Hematopoietic multipotent progenitor cell treated with erythropoietin and hydrocortisone succinate and interleukin-3 and kit ligand, for 17 days (in vitro differentiated cells): ENCODE results near the gene COPG1.

Experiments
- DNase-seq: peaks from one replicate; pipeline ENCODE4 v3.0.0-alpha.2; 2015; ENCODE audit warnings: low spot score

Gene COPG1

DNA sequence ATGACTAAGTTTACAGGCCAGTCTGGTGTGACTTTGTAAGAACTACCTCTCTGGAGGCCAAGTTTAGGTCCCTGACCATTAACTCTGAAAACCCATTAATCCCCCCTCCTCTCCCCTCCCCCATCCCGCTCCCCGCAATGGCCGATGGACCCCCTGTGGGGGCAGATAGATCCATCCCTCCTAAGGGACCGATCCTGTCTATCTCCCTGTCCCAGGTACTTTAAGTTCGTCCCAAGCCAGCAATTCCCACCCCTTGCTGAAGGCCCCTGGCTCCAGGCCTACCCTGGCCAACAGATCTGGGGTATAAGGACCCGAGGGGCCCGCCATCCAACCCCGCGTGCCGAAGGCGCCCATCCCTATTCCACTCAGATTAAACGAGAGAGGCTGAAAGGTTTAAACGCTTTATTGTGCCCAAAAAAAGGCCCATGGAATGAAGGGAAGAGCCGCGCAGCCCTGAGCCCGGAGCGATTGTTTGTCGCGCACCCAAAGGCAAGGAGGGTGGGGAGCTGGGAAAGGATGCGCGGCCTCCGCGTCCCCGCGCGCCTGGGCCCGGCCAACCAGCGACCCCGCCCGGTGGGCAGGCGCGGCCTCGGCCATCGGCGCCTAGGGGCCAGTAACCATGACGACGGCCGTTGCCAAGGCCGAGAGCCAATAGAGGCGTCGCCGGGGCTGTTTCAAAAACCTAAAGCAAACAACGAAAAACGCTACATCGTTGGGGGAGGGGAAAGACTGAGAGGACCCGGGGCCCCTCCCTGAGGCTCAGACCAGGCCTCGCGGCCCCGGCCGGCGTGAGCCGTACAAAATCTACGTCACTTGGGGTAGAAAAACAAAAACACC, 65.2 kb downstream of the COPG1 start:
- peak; percentile 87 for DNase-seq

DNA sequence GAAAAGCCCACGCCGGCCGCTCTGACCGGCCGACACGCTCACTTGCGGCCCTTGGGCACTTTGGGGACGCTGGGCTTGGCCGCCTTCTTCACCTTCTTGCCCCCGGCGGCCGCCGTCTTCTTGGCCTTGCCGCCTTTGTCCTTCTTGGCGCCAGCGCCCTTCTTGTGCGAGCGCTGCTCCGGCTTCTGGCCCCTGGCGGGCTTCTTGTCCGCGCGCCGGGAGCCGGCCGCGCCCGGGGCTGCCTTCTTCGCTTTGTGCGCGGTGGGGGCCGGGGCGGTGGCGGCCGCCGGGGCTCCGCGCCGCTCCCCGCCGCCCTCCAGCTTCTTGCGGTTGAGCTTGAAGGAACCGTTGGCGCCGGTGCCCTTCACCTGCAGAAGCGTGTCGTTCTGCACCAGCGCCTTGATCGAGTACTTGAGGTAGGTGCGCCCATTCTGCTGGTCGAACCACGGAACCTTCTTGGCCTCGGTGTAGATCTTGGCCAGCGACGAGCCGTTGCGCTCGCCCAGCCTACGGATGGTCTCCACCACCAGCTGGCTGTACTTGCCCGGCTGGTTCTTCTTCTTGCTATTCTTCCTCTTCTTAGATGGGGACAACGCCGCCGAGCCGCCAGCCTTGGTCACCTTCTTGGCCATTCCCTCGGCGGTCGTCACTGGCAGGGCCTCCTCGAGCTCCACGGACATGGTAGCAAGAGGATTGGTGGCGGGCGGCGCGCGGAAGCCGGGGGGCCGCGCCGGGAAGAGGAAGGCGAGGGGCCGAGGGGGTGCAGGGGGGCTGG, 66.0 kb downstream of the COPG1 start:
- peak; percentile 71 for DNase-seq

DNA sequence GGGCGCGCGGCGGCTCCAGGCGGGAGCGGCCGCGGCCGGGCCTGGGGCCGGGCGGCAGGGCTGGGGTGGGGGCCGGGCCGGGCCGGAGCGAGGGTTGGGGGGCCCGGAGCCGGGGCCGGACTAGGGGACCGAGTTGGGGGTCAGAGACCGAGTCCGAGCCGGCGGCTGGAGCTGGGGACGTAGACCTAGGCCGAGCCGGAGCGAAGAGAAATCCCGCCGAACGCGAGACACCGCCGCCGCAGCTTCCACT, 66.5 kb downstream of the COPG1 start:
- no peak for DNase-seq

DNA sequence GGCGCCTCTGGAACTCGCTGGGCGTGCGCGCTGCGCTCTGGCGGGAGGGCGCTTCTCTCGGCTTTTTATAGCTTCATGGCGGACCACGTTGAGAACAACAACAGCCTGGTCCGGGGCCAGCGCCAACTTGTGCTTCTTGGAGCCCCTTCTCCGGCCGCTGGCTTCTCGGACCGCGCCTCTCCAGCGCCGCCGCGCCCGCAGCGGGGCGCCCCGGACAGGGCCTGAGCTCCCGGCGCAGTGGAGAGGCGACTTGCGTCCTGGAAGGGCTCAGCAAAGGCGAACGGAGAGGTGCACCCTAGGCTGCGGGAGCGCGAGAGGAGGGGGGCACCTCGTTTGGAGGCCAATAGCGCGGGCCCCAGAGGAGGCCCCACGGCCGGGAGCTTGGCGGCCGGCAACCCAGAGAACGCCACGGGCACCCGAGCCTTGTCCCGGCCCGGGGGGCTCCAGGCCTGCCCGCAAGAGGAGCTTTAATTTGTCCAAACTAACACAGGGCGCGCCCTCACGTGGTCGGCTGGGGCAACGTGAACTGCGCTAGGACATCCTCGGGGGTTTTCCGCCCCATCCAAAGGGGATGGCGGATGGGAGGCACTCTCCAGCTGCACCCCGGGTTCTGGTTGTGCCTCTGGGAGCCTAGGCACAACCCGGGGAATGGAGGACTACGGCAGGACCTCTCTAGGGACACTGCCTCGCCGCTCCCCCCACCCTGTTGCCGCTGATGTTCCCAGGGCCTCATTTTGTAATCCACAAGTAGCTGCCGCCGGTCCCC, 67.0 kb downstream of the COPG1 start:
- DNase-seq, result peak; percentile 88

DNA sequence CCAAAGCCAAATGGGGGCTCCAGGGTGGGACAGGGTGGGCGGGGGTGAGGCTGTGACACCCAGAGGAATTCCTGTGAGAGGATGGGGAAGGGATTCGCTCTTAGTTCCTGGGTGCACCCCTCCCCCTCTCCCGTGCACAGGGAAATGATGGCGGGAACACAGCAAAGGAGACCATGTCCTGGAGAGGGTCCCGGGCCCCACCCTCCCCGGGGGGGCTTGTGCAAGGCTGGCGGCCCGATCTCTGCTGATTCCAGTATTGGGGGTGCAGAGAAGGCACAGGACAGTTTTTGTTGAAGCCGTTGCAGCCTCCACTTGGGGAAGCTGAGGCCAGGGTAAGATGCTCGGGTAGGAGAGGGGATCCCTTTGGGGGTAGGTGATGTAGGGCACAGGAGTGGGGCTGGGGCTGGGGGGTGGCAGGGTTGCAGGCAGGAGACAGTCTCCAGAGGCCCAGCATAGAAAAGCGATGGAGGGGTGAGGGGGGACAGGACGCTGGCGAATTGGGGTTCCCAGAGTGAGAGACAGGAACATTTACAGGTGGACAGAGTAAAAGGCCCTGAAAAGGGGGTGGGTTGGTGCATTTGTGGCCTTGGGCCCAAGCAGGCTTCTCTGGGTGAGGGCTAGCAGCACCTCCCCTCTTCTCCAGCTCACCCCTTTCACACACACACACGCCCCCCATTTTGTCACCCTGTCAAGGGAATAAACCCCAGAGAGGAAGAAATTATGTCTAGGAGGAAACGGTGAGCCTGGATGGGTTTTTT, 67.8 kb downstream of the COPG1 start:
- no peak for DNase-seq

DNA sequence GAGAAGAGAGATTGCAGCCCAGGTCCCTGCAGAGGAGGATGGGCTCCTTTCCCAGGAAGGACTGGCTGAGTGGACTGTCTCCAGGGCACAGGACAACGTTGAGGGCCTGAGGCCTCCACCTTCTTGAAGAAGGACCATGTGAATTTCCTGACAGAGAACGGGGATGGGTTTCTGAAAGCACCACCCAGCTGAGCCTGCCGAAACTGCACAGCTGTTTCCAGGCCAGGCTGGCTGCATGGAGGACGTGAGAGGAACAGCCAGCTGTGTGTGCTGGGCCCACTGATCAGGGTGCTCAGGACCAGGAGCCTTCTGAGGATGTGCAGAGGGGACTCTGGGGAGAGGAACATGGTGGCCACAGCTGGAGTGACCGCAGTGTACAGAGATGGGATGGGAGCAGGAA, 68.4 kb downstream of the COPG1 start:
- no peak for DNase-seq

DNA sequence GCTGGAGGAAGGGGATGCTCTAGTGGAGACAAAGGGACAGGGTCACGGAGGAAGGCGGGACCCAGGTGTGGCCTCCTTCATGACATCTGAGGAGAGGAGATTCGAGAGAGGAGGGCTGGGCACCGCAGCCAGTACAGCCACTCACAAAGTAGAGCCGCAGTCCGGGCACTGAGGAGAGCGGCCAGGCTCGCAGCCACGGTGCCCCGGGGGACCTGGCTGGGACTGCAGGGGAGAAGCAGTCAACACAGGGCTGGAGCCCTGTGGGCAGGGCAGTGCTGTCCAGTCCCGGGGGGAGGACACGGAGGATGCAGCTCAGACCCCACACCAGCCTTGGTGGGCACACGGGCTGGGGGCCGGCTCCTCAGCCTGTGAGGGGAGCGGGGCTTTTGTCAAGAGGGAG, 69.5 kb downstream of the COPG1 start:
- DNase-seq, result no peak

DNA sequence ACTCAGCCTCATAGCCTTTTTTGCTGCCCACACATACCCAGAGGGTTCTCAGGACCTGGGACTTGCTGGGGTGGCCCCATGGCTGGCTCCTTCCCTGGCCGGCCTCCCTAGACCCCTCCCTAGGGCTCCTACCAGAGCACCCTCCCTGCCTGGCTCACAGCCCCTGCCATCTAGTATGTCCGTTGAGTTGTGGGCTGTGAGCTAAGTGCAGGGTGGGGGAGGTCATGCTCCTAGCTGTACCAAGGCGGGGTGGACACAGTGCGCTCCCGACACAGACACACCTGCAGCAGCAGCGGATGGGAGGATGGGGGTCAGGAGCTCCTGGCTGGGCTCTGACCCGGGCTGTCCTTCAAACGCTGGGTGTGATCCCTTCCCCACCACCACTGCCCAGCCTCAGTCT, 70.9 kb downstream of the COPG1 start:
- no peak for DNase-seq

DNA sequence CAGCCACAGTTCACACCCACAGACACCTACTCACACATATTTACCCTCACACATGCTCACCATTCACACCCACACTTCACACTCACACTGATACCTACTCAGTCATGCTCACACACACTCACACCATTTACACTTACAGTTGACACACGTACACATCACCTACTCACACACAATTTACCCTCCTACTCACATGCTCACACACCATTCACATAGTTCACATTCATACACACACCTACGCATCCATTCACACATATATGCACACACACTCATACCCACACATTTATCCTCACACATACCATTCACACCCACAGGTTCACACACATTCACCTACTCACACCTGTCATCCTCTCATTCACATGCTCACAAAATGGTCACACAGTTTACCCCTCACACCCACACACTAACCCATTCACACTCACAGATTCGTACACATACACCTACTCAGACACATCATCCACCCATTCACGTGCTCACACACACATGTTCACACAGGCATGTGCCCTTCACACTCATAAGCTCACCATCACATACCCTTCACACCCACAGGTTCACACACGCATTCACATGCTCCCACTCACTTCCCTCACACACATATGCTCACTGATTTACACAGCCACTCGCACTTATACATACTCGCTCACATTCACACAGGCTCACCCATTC, 71.5 kb downstream of the COPG1 start:
- no peak for DNase-seq

DNA sequence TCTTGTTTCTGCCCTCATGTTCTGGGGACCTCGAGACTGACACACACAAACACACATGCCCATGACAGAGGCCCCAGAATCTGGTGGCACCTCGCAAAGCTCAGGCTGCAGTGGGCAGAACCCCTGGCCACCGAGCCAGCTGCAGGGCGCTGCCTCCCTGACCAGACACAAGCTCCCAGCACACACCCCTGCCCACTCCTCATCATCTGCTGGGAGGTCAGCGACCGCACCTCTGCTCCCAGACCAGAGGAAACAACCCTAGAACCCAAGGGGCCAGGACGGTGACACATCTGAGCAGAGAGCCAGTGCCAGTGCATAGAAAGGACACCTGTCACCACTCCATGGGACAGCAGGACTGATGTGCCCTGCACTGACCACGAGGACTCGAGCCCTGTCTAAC, 72.5 kb downstream of the COPG1 start:
- no peak for DNase-seq

DNA sequence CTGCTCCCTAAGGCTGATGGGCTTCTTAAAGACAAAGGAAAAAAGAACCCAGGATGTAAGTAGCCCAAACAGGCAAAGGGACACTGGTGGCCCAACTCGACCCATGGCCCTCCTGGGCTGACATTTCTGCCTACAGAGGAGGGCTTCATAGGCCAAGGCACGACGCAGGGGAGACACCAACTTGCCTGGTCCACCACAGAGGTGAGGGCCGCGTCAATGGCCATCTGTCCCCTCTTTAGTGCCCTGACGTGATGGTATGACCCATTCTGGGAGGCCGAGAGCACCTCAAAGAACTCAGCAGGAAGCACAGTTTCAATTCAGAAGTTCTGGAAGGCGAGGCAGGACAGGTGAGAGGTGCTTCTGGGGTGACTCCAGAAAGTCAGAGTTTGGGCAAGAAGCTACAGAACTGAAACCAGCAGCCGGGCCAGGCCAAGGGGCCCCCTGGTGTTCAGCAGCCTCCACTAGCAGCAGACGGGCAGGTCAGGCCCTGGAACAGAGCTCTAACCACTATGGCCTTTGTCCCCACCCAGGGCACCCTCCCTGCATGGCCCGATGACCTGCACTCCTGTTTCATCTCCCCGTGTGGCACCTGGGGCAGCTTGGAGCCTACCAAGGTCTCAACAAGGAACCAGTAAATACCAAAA, 74.4 kb downstream of the COPG1 start:
- DNase-seq, result no peak

DNA sequence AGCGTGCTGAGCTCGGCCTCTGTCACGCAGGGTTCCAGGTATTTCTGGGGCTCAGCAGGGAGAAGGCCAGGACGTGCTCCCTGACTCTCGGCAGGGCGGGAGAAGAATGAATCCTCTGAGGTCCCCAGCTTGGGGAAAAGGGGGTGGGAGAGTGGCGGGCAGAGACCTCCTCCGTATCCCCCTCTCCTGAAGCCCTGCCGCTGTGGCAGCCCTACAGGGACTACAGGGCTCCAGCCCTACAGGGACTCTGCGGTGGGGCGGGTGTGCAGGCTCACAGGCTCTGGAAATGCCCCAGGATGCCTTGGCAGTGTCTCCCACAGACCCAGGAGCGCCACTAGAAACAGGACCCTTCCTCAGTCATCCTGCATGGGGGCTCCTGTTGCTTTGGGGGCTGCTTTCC, 75.4 kb downstream of the COPG1 start:
- no peak for DNase-seq

DNA sequence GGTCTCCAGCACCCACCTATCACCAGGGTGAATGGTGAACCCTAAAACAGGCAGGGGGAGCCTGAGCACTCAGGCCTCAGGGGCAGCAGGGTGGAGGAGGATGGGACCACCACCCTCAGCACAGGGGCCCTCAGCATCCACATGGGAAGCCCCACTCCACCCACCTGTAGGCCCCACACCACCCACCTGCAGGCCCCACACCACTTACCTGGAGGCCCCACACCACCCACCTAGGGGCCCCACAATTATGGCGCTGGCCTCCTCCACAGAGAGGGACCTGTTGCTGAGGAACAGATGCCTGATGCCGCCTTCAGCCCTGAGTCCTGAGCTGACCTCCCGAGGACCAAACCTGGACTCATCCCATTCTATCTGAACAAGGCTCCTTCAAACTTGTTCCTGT, 76.0 kb downstream of the COPG1 start:
- no peak for DNase-seq

DNA sequence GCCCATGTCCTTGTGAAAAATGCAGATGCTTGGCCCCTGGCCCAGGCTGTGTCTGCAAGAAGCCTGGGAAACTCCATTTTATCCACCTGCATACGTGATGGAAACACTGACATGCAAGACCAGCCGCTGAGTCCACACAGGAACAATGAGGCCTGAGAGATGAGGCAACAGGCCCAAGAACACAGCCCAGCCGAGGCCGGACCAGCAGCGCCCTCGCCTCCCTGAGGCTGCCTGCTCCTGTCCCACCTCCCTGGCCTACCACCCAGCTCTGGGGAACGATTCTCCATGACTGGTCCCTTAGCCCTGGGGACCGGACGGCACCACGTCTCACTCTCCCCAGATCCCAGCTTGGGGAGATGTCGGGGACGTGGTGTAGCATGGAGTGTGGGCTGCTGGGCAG, 76.7 kb downstream of the COPG1 start:
- DNase-seq, result no peak

DNA sequence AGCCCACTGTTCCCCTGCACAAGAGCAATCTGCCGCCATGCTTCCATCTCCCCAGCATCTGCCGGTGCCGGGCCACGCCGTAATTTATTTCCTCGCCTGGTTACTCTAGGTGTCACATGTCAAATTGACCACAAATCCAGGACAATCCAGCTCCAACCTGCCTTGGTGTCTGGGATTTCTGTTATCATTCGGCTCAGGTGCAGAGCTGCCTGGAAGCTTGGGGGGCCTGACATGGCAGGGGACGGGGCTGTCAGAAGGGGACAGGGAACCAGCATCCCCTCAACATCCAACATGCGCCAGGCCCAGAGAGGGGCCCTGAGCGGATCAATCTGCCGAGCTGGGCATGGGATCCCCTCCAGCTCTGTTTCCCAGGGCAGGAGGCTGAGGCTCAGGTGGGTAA, 77.2 kb downstream of the COPG1 start:
- DNase-seq, result no peak
